Upper lobe of left lung (tissue), 6 donors: ENCODE measurements around the gene EMILIN3. TPM values are rescaled to one million over a fixed set of nuclear protein-coding genes. Genes with fewer than 3 reads are reported as not detected.

ENCODE experiments used
- ATAC-seq, 2 donors: fragments of 200-7000 bp; cut with Tn5 transposase; one replicate each; pipeline ENCODE4 v1.9.1; 2022; ENCODE audit warnings: mild to moderate bottlenecking in 2 of 2, moderate library complexity in 2 of 2; ENCODE audit not compliant: low FRiP score in 2 of 2
- DNase-seq, 2 donors: peaks; one replicate each; pipeline ENCODE4 v3.0.0-alpha.2; 2019 to 2020
- H3K27ac ChIP-seq, 4 donors: fragments of 200-600 bp; sonication (generic); one replicate each; pipeline ENCODE4 v1.5.1; 2016 to 2019
- H3K27me3 ChIP-seq, 4 donors: fragments of 200-600 bp; sonication (generic); one replicate each; pipeline ENCODE4 v1.5.1; 2017 to 2019
- H3K36me3 ChIP-seq, 4 donors: fragments of 200-600 bp; sonication (generic); one replicate each; pipeline ENCODE4 v1.5.1; 2016 to 2019
- H3K4me1 ChIP-seq, 4 donors: fragments of 200-600 bp; sonication (generic); one replicate each; pipeline ENCODE4 v1.5.1; 2018 to 2019
- H3K4me3 ChIP-seq, 4 donors: fragments of 200-600 bp; sonication (generic); one replicate each; pipeline ENCODE4 v1.5.1; 2017 to 2019; ENCODE audit warnings: mild to moderate bottlenecking in 2 of 4, moderate library complexity in 1 of 4
- H3K9me3 ChIP-seq, 4 donors: fragments of 200-600 bp; sonication (generic); one replicate each; pipeline ENCODE4 v1.5.1; 2018 to 2019
- EP300 ChIP-seq, 4 donors: sonication (generic); formaldehyde crosslinking; IDR thresholded peaks; one replicate each; pipeline ENCODE4 v1.5.1; 2017; ENCODE audit warnings: antibody characterized with exemption in 4 of 4, control low read depth in 2 of 4
- POLR2A ChIP-seq, 4 donors: fragments of 450-650 bp; IDR thresholded peaks; one replicate each; pipeline ENCODE4 v1.5.1; 2016 to 2017; ENCODE audit warnings: antibody characterized with exemption in 4 of 4, mild to moderate bottlenecking in 2 of 4
- POLR2AphosphoS5 ChIP-seq, 2 donors: sonication (generic); formaldehyde crosslinking; IDR thresholded peaks; one replicate each; pipeline ENCODE4 v1.5.1; 2017; ENCODE audit warnings: antibody characterized with exemption in 2 of 2
- WGBS, 2 donors: methylation state at CpG; one replicate each; pipeline ENCODE4 v1.1.5; 2017 to 2018; 5-methylcytosine and 5-hydroxymethylcytosine counted together
- total RNA-seq, 6 donors: library from RNA; depleted of rRNA in 4 of 6; stranded (reverse); fragments of >200 nt in 4 of 6; gene quantifications; one replicate each; pipeline versions ENCODE4 v1.1.0 to v1.2.1, GENCODE V29; 2016 to 2021
- TF ChIP-seq, protein P1 (sequence below), 6 experiments: fragments of 450-650 bp in 4 of 6; fragments of 200-600 bp in 2 of 6; sonication (generic) in 2 of 6; IDR thresholded peaks; one replicate each; pipeline ENCODE4 v1.5.1; 2016 to 2019; ENCODE audit warnings: antibody characterized with exemption in 6 of 6
- donor health status: DM: no; HTN: no; CAD: no; lungs with moderate emphysema.
- donor health status: DM: no; HTN: yes; CAD: no; lungs with severe emphysema.

The EMILIN3 gene
- total RNA-seq, 6 donors from 2014 or later = 0.06 to 0.61 (median 0.16) TPM; not detected in 2

DNA sequence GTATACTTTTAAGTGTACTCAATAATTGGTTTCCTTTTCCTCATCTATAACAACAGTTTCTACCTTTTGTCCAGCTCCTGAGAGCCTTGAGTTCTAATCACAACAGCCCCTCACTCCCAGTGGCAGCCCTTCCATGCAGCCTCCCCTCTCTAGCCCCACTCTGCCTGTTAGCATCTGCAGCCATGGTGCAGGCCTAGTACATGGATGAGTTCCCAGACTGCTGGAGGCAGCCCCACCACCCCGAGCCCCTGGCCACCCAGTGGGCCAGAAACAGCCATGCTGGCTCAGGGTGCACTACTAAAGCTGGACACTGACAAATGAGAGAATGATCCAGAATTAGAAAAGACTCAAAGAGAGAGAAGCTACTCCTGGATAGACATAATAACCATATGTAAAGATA is 35.7 kb downstream of the EMILIN3 start:
- peaks cover 15 to 25% (median 17%) of the 10 kb centered on the region in 4 donors for H3K4me1 ChIP-seq
- H3K27me3 ChIP-seq = no peaks in the 10 kb centered on the region
- H3K27ac ChIP-seq = no peak overlapping the region
- no peaks in the 10 kb centered on the region for H3K9me3 ChIP-seq
- DNase-seq (peak in 1 of 2 donors; percentile 27), ATAC-seq (no peak)
- H3K4me3 ChIP-seq = no peak overlapping the region
- WGBS, 2 donors = 93 to 100% methylated on average over 1 of the region's 1 CpG
- no peaks in the 10 kb centered on the region for H3K36me3 ChIP-seq
- TF ChIP-seq POLR2AphosphoS5 (IDR thresholded peaks at IDR 0.05) = no peak
- TF ChIP-seq POLR2A (IDR thresholded peaks at IDR 0.05) = no peak
- TF ChIP-seq, protein P1, sequence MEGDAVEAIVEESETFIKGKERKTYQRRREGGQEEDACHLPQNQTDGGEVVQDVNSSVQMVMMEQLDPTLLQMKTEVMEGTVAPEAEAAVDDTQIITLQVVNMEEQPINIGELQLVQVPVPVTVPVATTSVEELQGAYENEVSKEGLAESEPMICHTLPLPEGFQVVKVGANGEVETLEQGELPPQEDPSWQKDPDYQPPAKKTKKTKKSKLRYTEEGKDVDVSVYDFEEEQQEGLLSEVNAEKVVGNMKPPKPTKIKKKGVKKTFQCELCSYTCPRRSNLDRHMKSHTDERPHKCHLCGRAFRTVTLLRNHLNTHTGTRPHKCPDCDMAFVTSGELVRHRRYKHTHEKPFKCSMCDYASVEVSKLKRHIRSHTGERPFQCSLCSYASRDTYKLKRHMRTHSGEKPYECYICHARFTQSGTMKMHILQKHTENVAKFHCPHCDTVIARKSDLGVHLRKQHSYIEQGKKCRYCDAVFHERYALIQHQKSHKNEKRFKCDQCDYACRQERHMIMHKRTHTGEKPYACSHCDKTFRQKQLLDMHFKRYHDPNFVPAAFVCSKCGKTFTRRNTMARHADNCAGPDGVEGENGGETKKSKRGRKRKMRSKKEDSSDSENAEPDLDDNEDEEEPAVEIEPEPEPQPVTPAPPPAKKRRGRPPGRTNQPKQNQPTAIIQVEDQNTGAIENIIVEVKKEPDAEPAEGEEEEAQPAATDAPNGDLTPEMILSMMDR (IDR thresholded peaks at IDR 0.05) = no peak
- no peak for TF ChIP-seq EP300 (IDR thresholded peaks at IDR 0.05)

- H3K36me3 ChIP-seq = no peaks in the 10 kb centered on the region
- WGBS, 2 donors = 91 to 100% methylated on average over 1 to 5 of the region's 5 CpGs
- peak overlapping the region in 3 of 4 donors; percentile 61 to 82 (median 80) for H3K27ac ChIP-seq
- H3K4me1 ChIP-seq = peaks cover 15 to 25% (median 17%) of the 10 kb centered on the region in 4 donors
- DNase-seq = no peak
- H3K4me3 ChIP-seq = no peak overlapping the region
- H3K27me3 ChIP-seq = no peaks in the 10 kb centered on the region
- no peaks in the 10 kb centered on the region for H3K9me3 ChIP-seq
- no peak for ATAC-seq
- TF ChIP-seq, protein P1 (IDR thresholded peaks at IDR 0.05) = no peak
- TF ChIP-seq POLR2AphosphoS5 (IDR thresholded peaks at IDR 0.05) (no peak), POLR2A (IDR thresholded peaks at IDR 0.05) (no peak), EP300 (IDR thresholded peaks at IDR 0.05) (no peak)
These were observed 36.3 kb downstream of the EMILIN3 start for GRCh38 chr20:41330343-41330720.

- peak; percentile 75 to 83 for TF ChIP-seq POLR2AphosphoS5 (IDR thresholded peaks at IDR 0.05)
- peak in 1 of 4 donors; percentile 49 for TF ChIP-seq EP300 (IDR thresholded peaks at IDR 0.05)
- TF ChIP-seq, protein P1 (IDR thresholded peaks at IDR 0.05) = no peak
- peak in 1 of 4 donors; percentile 31 for TF ChIP-seq POLR2A (IDR thresholded peaks at IDR 0.05)
- DNase-seq = peak; percentile 75 to 81
- no peaks in the 10 kb centered on the region for H3K9me3 ChIP-seq
- no peaks in the 10 kb centered on the region for H3K36me3 ChIP-seq
- H3K27me3 ChIP-seq = no peaks in the 10 kb centered on the region
- peak; percentile 93 to 97 for ATAC-seq
- 21 to 26% methylated on average over 14 of the region's 14 CpGs for WGBS, 2 donors
- H3K27ac ChIP-seq = peak overlapping the region; percentile 61 to 82 (median 78)
- peaks cover 15 to 25% (median 17%) of the 10 kb centered on the region in 4 donors for H3K4me1 ChIP-seq
- H3K4me3 ChIP-seq = no peak overlapping the region
These were observed 36.9 kb downstream of the EMILIN3 start for GRCh38 chr20:41329435-41330342.

- Histone ChIP-seq H3K9me3 (no peaks in the 10 kb centered on the region), H3K4me1 (peaks cover 15 to 19% (median 17%) of the 10 kb centered on the region in 4 donors), H3K27me3 (no peaks in the 10 kb centered on the region), H3K36me3 (no peaks in the 10 kb centered on the region), H3K4me3 (no peak overlapping the region), H3K27ac (no peak overlapping the region)
- DNase-seq (no peak), ATAC-seq (no peak)
- WGBS, 2 donors = 87 to 89% methylated on average over 5 of the region's 5 CpGs
- TF ChIP-seq POLR2A (IDR thresholded peaks at IDR 0.05) = no peak
- TF ChIP-seq POLR2AphosphoS5 (IDR thresholded peaks at IDR 0.05) = no peak
These were observed 39.4 kb downstream of the EMILIN3 start for GRCh38 chr20:41327178-41327577.

DNA sequence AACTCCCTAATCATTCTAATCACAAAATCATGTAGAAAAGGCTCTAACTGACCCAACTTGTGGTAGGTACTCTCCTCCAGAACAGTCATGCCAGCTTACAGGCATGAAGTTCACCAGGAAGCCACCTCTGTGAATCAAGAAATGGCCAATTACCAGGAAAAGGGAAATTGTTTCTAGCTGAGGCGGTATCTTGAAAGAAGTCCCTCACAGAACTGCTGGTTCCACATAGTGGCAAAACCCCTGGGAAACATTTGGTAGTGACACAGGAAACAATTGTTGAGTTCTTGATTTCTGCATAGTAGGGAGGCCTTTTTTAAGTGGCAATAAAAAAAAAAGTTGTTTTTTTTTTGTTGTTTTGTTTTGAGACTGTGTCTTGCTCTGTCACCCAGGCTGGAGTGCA is 45.6 kb downstream of the EMILIN3 start:
- DNase-seq = no peak
- H3K4me3 ChIP-seq = no peak overlapping the region
- H3K9me3 ChIP-seq = no peaks in the 10 kb centered on the region
- no peak for TF ChIP-seq POLR2A (IDR thresholded peaks at IDR 0.05)
- no peak for TF ChIP-seq POLR2AphosphoS5 (IDR thresholded peaks at IDR 0.05)
- TF ChIP-seq, protein P1 (IDR thresholded peaks at IDR 0.05) = no peak
- TF ChIP-seq EP300 (IDR thresholded peaks at IDR 0.05) = no peak
- no peak for ATAC-seq
- H3K27me3 ChIP-seq = no peaks in the 10 kb centered on the region
- H3K36me3 ChIP-seq = no peaks in the 10 kb centered on the region
- 78 to 83% methylated on average over 1 of the region's 1 CpG for WGBS, 2 donors
- H3K4me1 ChIP-seq = peaks cover 4 to 32% (median 15%) of the 10 kb centered on the region in 4 donors
- H3K27ac ChIP-seq = peak overlapping the region in 2 of 4 donors; percentile 13 to 35
